Pancreas (tissue), 10 donors: ENCODE measurements around the gene CUL1. TPM values are rescaled to one million over a fixed set of nuclear protein-coding genes. Genes with fewer than 3 reads are reported as not detected.

Source experiments
- ATAC-seq, 4 donors: fragments of 200-7000 bp; cut with Tn5 transposase; one replicate each; pipeline versions ENCODE4 v1.8.0 to v1.9.1; 2020; ENCODE audit warnings: mild to moderate bottlenecking in 4 of 4, moderate library complexity in 4 of 4
- DNase-seq, 6 donors: peaks; one replicate each; pipeline ENCODE4 v3.0.0-alpha.2; 2020
- FAIRE-seq: peaks from 2 replicates; lab custom pipeline; 2012; peaks lifted over from hg19 to GRCh38; lab: Jason Lieb, UNC
- H3K27ac ChIP-seq, 4 donors: fragments of 200-600 bp; sonication (generic); 1 replicate in 3 of 4; 2 replicates in 1 of 4; pipeline versions ENCODE4 v1.5.0 to v1.8.0; 2020
- H3K27me3 ChIP-seq, 4 donors: fragments of 200-600 bp; one replicate each; pipeline ENCODE4 v1.8.0; 2021
- H3K36me3 ChIP-seq, 3 donors: fragments of 200-600 bp; sonication (generic) in 1 of 3; one replicate each; pipeline versions ENCODE4 v1.5.0 to v1.8.0; 2020 to 2021
- H3K4me1 ChIP-seq, 3 donors: fragments of 200-600 bp; one replicate each; pipeline ENCODE4 v1.8.0; 2021
- H3K4me3 ChIP-seq, 4 donors: fragments of 200-600 bp; sonication (generic) in 2 of 4; one replicate each; pipeline versions ENCODE4 v1.5.0 to v1.8.0; 2020 to 2021
- H3K9me3 ChIP-seq, 4 donors: fragments of 200-600 bp; one replicate each; pipeline ENCODE4 v1.8.0; 2021
- WGBS, 2 donors: extraction: QIAGEN DNeasy Blood & Tissue Kit; methylation state at CpG; one replicate each; pipeline ENCODE4 v1.1.7; 2013; 5-methylcytosine and 5-hydroxymethylcytosine counted together
- intact Hi-C, 3 donors: fragments of 100-400 bp; cut with DNase I; formaldehyde crosslinking; loops; one replicate each; pipeline versions ENCODE4 v1.11.1 to v1.14.2; 2022
- polyA plus RNA-seq, 2 donors: library from polyadenylated mRNA; stranded (reverse); fragments of 200-250 nt; gene quantifications; one replicate each; pipeline ENCODE4 v1.2.3, GENCODE V29; 2013
- total RNA-seq, 6 donors: library from RNA; stranded (reverse); fragmentation: NEBNext Ultra II Directional in 4 of 6; extraction: Animal tissue kit (Norgen Biotek cat#: 25700) in 4 of 6; gene quantifications; one replicate each; pipeline versions ENCODE4 v1.2.1 to v1.2.4, GENCODE V29; 2021 to 2023
- TF ChIP-seq, protein P1 (sequence below), 4 donors: fragments of 200-600 bp; sonication (generic) in 3 of 4; IDR thresholded peaks; one replicate each; pipeline versions ENCODE4 v1.5.0 to v1.8.0; 2021; ENCODE audit warnings: antibody characterized with exemption in 4 of 4
- donor health status: healthy with polysubstance abuse.
- donor health status: DM: no; HTN: no; CAD: no; lungs with moderate emphysema.
- donor health status: DM: no; HTN: no; CAD: no.
- donor health status: control.
- donor health status: control.
- donor health status: Bipolar disorder and iron deficiency.
- donor health status: DM: yes; HTN: yes; CAD: no.
- donor health status: DM: no; HTN: no; CAD: no.
- donor health status: DM: no; HTN: no; CAD: no.
- donor health status: DM: yes; HTN: yes; CAD: no.

CUL1 gene
- total and polyA plus RNA-seq, 8 donors, result 8.9 to 19.2 (median 12.9) TPM

DNA sequence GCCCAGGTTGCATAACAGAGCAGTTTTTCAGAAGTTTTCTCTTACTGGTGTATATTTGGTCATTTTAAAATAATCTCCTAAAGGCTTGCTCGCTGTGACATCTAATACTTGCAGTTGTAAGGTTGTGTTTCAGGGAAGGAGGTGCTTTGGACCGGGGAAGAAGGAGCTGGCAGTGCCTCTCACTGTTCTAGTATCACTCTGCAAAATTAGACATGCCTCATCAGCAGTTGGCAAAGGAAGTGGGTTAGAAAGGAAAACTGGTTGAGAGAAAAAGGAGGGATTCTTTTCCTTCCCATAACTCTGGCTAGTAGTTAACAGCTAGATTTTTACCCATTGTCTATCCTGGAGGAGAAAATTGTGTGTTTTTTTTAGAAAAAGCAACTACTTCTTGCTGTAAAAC lies 34.8 kb downstream of the CUL1 start:
- Histone ChIP-seq H3K9me3 (no peaks in the 10 kb centered on the region), H3K27ac (no peak overlapping the region), H3K4me3 (no peak overlapping the region), H3K4me1 (peaks cover 0 to 3% (median 0%) of the 10 kb centered on the region in 3 donors), H3K27me3 (no peaks in the 10 kb centered on the region), H3K36me3 (no peaks in the 10 kb centered on the region)
- intact Hi-C loops, result no loop called here
- TF ChIP-seq, protein P1, sequence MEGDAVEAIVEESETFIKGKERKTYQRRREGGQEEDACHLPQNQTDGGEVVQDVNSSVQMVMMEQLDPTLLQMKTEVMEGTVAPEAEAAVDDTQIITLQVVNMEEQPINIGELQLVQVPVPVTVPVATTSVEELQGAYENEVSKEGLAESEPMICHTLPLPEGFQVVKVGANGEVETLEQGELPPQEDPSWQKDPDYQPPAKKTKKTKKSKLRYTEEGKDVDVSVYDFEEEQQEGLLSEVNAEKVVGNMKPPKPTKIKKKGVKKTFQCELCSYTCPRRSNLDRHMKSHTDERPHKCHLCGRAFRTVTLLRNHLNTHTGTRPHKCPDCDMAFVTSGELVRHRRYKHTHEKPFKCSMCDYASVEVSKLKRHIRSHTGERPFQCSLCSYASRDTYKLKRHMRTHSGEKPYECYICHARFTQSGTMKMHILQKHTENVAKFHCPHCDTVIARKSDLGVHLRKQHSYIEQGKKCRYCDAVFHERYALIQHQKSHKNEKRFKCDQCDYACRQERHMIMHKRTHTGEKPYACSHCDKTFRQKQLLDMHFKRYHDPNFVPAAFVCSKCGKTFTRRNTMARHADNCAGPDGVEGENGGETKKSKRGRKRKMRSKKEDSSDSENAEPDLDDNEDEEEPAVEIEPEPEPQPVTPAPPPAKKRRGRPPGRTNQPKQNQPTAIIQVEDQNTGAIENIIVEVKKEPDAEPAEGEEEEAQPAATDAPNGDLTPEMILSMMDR (IDR thresholded peaks at IDR 0.05), result no peak
- WGBS, 2 donors, result 89 to 90% methylated on average over 2 of the region's 2 CpGs
- FAIRE-seq, result no peak
- DNase-seq, result no peak
- ATAC-seq, result no peak

DNA sequence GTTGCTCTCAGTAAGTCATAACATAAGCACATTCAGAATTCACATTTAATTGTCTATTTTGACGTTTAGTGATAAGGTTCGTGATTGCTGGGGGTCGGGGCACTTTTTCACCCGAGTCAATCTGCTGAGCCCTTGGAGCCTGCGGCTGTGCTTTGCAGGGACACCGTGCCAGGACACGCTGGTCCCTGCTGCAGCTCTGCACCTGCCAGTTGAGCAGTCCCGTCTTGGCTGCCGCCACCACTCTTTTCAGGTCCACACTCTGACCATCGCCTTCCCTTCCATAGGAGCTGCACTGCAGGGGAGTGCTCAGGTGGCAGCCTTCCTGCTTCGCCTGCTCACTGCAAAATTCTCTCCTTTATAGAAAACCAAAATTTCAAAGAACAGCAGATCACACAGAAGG lies 36.4 kb downstream of the CUL1 start:
- TF ChIP-seq, protein P1 (IDR thresholded peaks at IDR 0.05), result no peak
- DNase-seq, result no peak

GRCh38 chr7:148735967-148736366 lies 37.3 kb downstream of the CUL1 start:
- WGBS, 2 donors, result 98 to 100% methylated on average over 3 of the region's 3 CpGs
- FAIRE-seq (no peak), DNase-seq (no peak), ATAC-seq (no peak)
- Histone ChIP-seq H3K4me3 (no peak overlapping the region), H3K9me3 (no peaks in the 10 kb centered on the region), H3K4me1 (no peaks in the 10 kb centered on the region), H3K27me3 (no peaks in the 10 kb centered on the region), H3K27ac (no peak overlapping the region), H3K36me3 (peaks cover 0 to 5% (median 0%) of the 10 kb centered on the region in 3 donors)
- intact Hi-C loops, result no loop called here
- TF ChIP-seq, protein P1 (IDR thresholded peaks at IDR 0.05), result no peak

More for the DNA sequence above, 36.4 kb downstream of the CUL1 start:
- Histone ChIP-seq H3K36me3 (no peaks in the 10 kb centered on the region), H3K27ac (no peak overlapping the region), H3K4me3 (no peak overlapping the region), H3K9me3 (no peaks in the 10 kb centered on the region), H3K4me1 (no peaks in the 10 kb centered on the region), H3K27me3 (no peaks in the 10 kb centered on the region)
- 76 to 78% methylated on average over 11 of the region's 11 CpGs for WGBS, 2 donors
- ATAC-seq (no peak), FAIRE-seq (no peak)
- intact Hi-C loops, result no loop called here

GRCh38 chr7:148738737-148739535 lies 40.2 kb downstream of the CUL1 start:
- peaks cover 0 to 7% (median 0%) of the 10 kb centered on the region in 3 donors for H3K36me3 ChIP-seq

More at GRCh38 chr7:148738737-148739535, 40.2 kb downstream of the CUL1 start:
- no peaks in the 10 kb centered on the region for H3K4me1 ChIP-seq
- H3K4me3 ChIP-seq, result no peak overlapping the region
- no peak for FAIRE-seq
- intact Hi-C loops, result no loop called here
- TF ChIP-seq, protein P1 (IDR thresholded peaks at IDR 0.05), result no peak
- H3K27me3 ChIP-seq, result no peaks in the 10 kb centered on the region
- H3K27ac ChIP-seq, result no peak overlapping the region
- H3K9me3 ChIP-seq, result no peaks in the 10 kb centered on the region
- WGBS, 2 donors, result 89% methylated on average over 14 of the region's 14 CpGs
- no peak for DNase-seq
- ATAC-seq, result no peak
